Measurements from ENCODE around the gene P2RY6.

P2RY6 gene

GRCh38 chr11:73280626-73281025 is 8.5 kb downstream of the P2RY6 start:
- DNase-seq (ENCODE audit: low spot score): no peak

- no peak for DNase-seq (ENCODE audit: low spot score)
These were observed 9.1 kb downstream of the P2RY6 start for GRCh38 chr11:73281201-73281741.

GRCh38 chr11:73281796-73282660 is 9.9 kb downstream of the P2RY6 start:
- DNase-seq (ENCODE audit: low spot score): no peak

GRCh38 chr11:73283276-73284000 is 11.3 kb downstream of the P2RY6 start:
- no peak for DNase-seq (ENCODE audit: low spot score)

- DNase-seq (ENCODE audit: low spot score): no peak
These were observed 12.0 kb downstream of the P2RY6 start for GRCh38 chr11:73284106-73284505.

- DNase-seq (ENCODE audit: low spot score): no peak
These were observed 13.6 kb downstream of the P2RY6 start for GRCh38 chr11:73285721-73286120.

- no peak for DNase-seq (ENCODE audit: low spot score)
These were observed 14.2 kb downstream of the P2RY6 start for GRCh38 chr11:73286240-73286810.

GRCh38 chr11:73287400-73288101 is 15.4 kb downstream of the P2RY6 start:
- DNase-seq (ENCODE audit: low spot score): no peak

GRCh38 chr11:73288192-73288872 is 16.2 kb downstream of the P2RY6 start:
- no peak for DNase-seq (ENCODE audit: low spot score)

- DNase-seq (ENCODE audit: low spot score): peak; percentile 44
These were observed 17.0 kb downstream of the P2RY6 start for GRCh38 chr11:73288873-73289707.

GRCh38 chr11:73290536-73290935 is 18.4 kb downstream of the P2RY6 start:
- no peak for DNase-seq (ENCODE audit: low spot score)

- DNase-seq (ENCODE audit: low spot score): no peak
These were observed 19.1 kb downstream of the P2RY6 start for GRCh38 chr11:73291196-73291595.

GRCh38 chr11:73291781-73292524 is 19.8 kb downstream of the P2RY6 start:
- no peak for DNase-seq (ENCODE audit: low spot score)

GRCh38 chr11:73292525-73292894 is 20.4 kb downstream of the P2RY6 start:
- DNase-seq (ENCODE audit: low spot score): no peak

GRCh38 chr11:73293356-73293936 is 21.3 kb downstream of the P2RY6 start:
- DNase-seq (ENCODE audit: low spot score): no peak

- no peak for DNase-seq (ENCODE audit: low spot score)
These were observed 22.5 kb downstream of the P2RY6 start for GRCh38 chr11:73294604-73295003.

- DNase-seq (ENCODE audit: low spot score): peak; percentile 73
These were observed 23.3 kb downstream of the P2RY6 start for GRCh38 chr11:73295241-73295995.

GRCh38 chr11:73295996-73296318 is 23.8 kb downstream of the P2RY6 start:
- no peak for DNase-seq (ENCODE audit: low spot score)
